ENCODE data around the gene SLC6A19. TPM values are rescaled to one million over a fixed set of nuclear protein-coding genes. Genes with fewer than 3 reads are reported as not detected.
"Not testable (repeated sequence)": the region's sequence is repeated elsewhere in the genome, so short reads cannot be mapped to it uniquely, and the experiment has no call there.

Gene SLC6A19
- total RNA-seq, 1 donor from 2014 or later = 2.2 TPM

GRCh38 chr5:1227667-1228066, 26.3 kb downstream of the SLC6A19 start:
- DNase-seq (ENCODE audit: low spot score, unreplicated experiment) = no peak
- Mint-ChIP-seq H3K27ac (no peak overlapping the region), H3K27me3 (peaks cover 4% of the 10 kb centered on the region), H3K36me3 (ENCODE audit: insufficient read depth) (no peaks in the 10 kb centered on the region), H3K4me3 (ENCODE audit: low read depth) (no peak overlapping the region), H3K4me1 (ENCODE audit: low read depth) (peaks cover 4% of the 10 kb centered on the region), H3K9me3 (ENCODE audit: low read depth) (no peaks in the 10 kb centered on the region)
- TF ChIP-seq CTCF (IDR thresholded peaks at IDR 0.05; ENCODE audit: unreplicated experiment) = no peak

DNA sequence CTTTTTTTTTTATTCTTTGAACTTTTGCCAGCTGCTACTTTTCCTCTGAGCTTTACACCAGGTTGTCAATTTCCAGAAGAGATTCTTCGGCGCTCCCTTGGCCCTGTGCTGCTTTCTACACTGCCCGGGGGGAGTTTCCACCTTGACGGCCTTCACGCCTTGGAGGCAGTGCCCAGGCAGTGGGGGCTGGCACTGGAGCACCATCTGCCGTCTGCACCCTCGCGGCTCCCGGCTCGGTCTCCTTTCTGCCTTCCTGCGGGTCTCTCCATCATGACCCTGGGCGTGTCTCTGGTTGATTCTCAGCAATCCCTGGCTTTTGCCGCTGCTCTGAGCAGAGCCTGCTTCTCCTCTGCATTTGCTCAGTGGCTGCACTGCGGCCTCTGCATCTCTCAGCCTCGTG, 26.7 kb downstream of the SLC6A19 start:
- Mint-ChIP-seq H3K36me3 (ENCODE audit: insufficient read depth) (no peaks in the 10 kb centered on the region), H3K9me3 (ENCODE audit: low read depth) (no peaks in the 10 kb centered on the region), H3K27ac (no peak overlapping the region), H3K4me3 (ENCODE audit: low read depth) (no peak overlapping the region), H3K4me1 (ENCODE audit: low read depth) (peaks cover 4% of the 10 kb centered on the region), H3K27me3 (peaks cover 4% of the 10 kb centered on the region)
- no peak for DNase-seq (ENCODE audit: low spot score, unreplicated experiment)
- no peak for TF ChIP-seq CTCF (IDR thresholded peaks at IDR 0.05; ENCODE audit: unreplicated experiment)

DNA sequence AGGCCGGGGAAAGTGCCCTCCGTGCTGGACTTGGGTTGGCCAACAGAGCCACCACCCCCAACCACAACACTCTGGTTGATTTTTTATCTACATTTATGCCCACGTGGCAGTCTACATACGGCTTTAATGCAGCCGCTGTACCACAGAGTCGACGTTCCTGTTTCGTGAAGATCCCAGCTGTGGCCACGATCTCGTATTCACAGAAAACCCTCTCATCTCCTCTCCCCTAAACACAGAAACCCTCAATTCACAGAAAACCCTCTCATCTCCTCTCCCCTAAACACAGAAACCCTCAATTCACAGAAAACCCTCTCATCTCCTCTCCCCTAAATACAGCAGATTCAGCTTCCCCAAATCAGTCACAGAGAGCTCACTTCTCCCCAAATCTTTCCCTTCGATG, 27.6 kb downstream of the SLC6A19 start:
- not testable (repeated sequence) for H3K27ac Mint-ChIP-seq; H3K4me3 Mint-ChIP-seq (ENCODE audit: low read depth); DNase-seq (ENCODE audit: low spot score, unreplicated experiment); H3K9me3 Mint-ChIP-seq (ENCODE audit: low read depth); H3K36me3 Mint-ChIP-seq (ENCODE audit: insufficient read depth); H3K27me3 Mint-ChIP-seq; H3K4me1 Mint-ChIP-seq (ENCODE audit: low read depth)

DNA sequence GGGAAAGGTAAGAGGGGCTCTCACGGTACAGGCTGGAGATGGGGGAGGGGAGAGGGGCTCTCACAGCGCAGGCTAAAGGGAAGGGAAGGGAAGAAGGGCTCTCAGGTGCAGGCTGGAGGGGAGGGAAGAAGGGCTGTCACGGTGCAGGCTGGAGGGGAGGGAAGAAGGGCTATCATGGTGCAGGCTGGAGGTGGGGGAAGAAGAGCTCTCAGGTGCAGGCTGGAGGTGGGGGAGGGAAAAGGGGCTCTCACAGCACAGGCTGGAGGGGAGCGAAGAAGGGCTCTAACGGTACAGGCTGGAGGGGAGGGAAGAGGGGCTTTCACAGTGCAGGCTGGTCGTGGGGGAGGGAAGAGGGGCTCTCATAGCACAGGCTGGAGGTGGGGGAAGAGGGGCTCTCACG, 28.4 kb downstream of the SLC6A19 start:
- Mint-ChIP-seq H3K36me3 (ENCODE audit: insufficient read depth) (no peaks in the 10 kb centered on the region), H3K27me3 (peaks cover 4% of the 10 kb centered on the region), H3K4me3 (ENCODE audit: low read depth) (no peak overlapping the region), H3K27ac (no peak overlapping the region), H3K9me3 (ENCODE audit: low read depth) (no peaks in the 10 kb centered on the region), H3K4me1 (ENCODE audit: low read depth) (peaks cover 4% of the 10 kb centered on the region)
- no peak for DNase-seq (ENCODE audit: low spot score, unreplicated experiment)
- TF ChIP-seq CTCF (IDR thresholded peaks at IDR 0.05; ENCODE audit: unreplicated experiment) = no peak

DNA sequence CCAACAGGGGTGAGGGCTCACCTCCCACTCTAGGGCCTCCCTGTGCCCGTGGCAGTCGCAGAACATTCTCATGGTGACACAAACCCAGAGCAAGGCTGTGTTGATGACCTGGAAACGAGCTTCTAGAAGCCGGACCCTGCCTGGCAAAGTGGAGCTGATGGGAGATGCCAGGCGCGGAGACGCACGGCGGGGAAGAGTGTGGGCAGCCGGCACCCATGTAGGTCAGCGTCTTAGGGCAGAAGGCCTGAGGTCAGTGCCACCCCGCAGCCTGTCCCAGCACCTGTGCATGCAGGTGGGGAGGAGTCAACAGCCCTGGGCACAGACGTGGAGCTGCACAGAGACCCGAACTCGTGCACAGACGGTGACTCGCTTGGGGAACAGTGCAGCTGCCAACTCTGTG, 29.2 kb downstream of the SLC6A19 start:
- no peak overlapping the region for H3K27ac Mint-ChIP-seq
- DNase-seq (ENCODE audit: low spot score, unreplicated experiment) = no peak
- H3K9me3 Mint-ChIP-seq (ENCODE audit: low read depth) = no peaks in the 10 kb centered on the region
- no peak for TF ChIP-seq CTCF (IDR thresholded peaks at IDR 0.05; ENCODE audit: unreplicated experiment)
- H3K4me3 Mint-ChIP-seq (ENCODE audit: low read depth) = no peak overlapping the region
- peaks cover 4% of the 10 kb centered on the region for H3K27me3 Mint-ChIP-seq
- H3K4me1 Mint-ChIP-seq (ENCODE audit: low read depth) = peaks cover 4% of the 10 kb centered on the region
- no peaks in the 10 kb centered on the region for H3K36me3 Mint-ChIP-seq (ENCODE audit: insufficient read depth)

- Mint-ChIP-seq H3K9me3 (ENCODE audit: low read depth) (peaks cover 6% of the 10 kb centered on the region), H3K27me3 (peaks cover 8% of the 10 kb centered on the region), H3K36me3 (ENCODE audit: insufficient read depth) (no peaks in the 10 kb centered on the region), H3K4me3 (ENCODE audit: low read depth) (no peak overlapping the region), H3K27ac (no peak overlapping the region), H3K4me1 (ENCODE audit: low read depth) (peaks cover 4% of the 10 kb centered on the region)
- no peak for DNase-seq (ENCODE audit: low spot score, unreplicated experiment)
- TF ChIP-seq CTCF (IDR thresholded peaks at IDR 0.05; ENCODE audit: unreplicated experiment) = no peak
Observed at GRCh38 chr5:1231354-1231905, 30.0 kb downstream of the SLC6A19 start.
